Measurements from ENCODE around the gene MALL.
"Not testable (repeated sequence)": the region's sequence is repeated elsewhere in the genome, so short reads cannot be mapped to it uniquely, and the experiment has no call there.

Gene MALL

GRCh38 chr2:110126906-110127305, 11.3 kb upstream of the MALL start:
- Mint-ChIP-seq H3K27ac (no peak overlapping the region), H3K36me3 (ENCODE audit: low read depth) (no peaks in the 10 kb centered on the region), H3K4me3 (no peak overlapping the region), H3K9me3 (no peaks in the 10 kb centered on the region), H3K27me3 (ENCODE audit: low read depth) (no peaks in the 10 kb centered on the region), H3K4me1 (ENCODE audit: low read depth) (no peaks in the 10 kb centered on the region)

GRCh38 chr2:110126086-110126773, 10.6 kb upstream of the MALL start:
- Mint-ChIP-seq H3K9me3 (no peaks in the 10 kb centered on the region), H3K4me3 (no peak overlapping the region), H3K4me1 (ENCODE audit: low read depth) (no peaks in the 10 kb centered on the region), H3K27me3 (ENCODE audit: low read depth) (no peaks in the 10 kb centered on the region), H3K27ac (no peak overlapping the region), H3K36me3 (ENCODE audit: low read depth) (no peaks in the 10 kb centered on the region)

GRCh38 chr2:110124939-110125691, 9.5 kb upstream of the MALL start:
- peaks cover 4% of the 10 kb centered on the region for H3K27me3 Mint-ChIP-seq (ENCODE audit: low read depth)
- H3K4me1 Mint-ChIP-seq (ENCODE audit: low read depth), result peaks cover 3% of the 10 kb centered on the region
- no peaks in the 10 kb centered on the region for H3K9me3 Mint-ChIP-seq
- no peak overlapping the region for H3K4me3 Mint-ChIP-seq
- H3K36me3 Mint-ChIP-seq (ENCODE audit: low read depth), result no peaks in the 10 kb centered on the region
- no peak overlapping the region for H3K27ac Mint-ChIP-seq

GRCh38 chr2:110124038-110124825, 8.6 kb upstream of the MALL start:
- H3K27me3 Mint-ChIP-seq (ENCODE audit: low read depth), result peaks cover 4% of the 10 kb centered on the region
- H3K9me3 Mint-ChIP-seq, result no peaks in the 10 kb centered on the region
- no peaks in the 10 kb centered on the region for H3K36me3 Mint-ChIP-seq (ENCODE audit: low read depth)
- no peak overlapping the region for H3K4me3 Mint-ChIP-seq
- H3K4me1 Mint-ChIP-seq (ENCODE audit: low read depth), result peaks cover 4% of the 10 kb centered on the region
- no peak overlapping the region for H3K27ac Mint-ChIP-seq

- Mint-ChIP-seq H3K4me3 (no peak overlapping the region), H3K4me1 (ENCODE audit: low read depth) (peaks cover 4% of the 10 kb centered on the region), H3K27me3 (ENCODE audit: low read depth) (peaks cover 27% of the 10 kb centered on the region), H3K27ac (no peak overlapping the region), H3K36me3 (ENCODE audit: low read depth) (no peaks in the 10 kb centered on the region), H3K9me3 (no peaks in the 10 kb centered on the region)
These were observed 6.0 kb upstream of the MALL start for GRCh38 chr2:110121592-110121991.

- peaks cover 33% of the 10 kb centered on the region for H3K27me3 Mint-ChIP-seq (ENCODE audit: low read depth)
- H3K27ac Mint-ChIP-seq, result no peak overlapping the region
- no peak overlapping the region for H3K4me3 Mint-ChIP-seq
These were observed 5.4 kb upstream of the MALL start for GRCh38 chr2:110121052-110121334.

GRCh38 chr2:110120171-110121051, 4.8 kb upstream of the MALL start:
- Mint-ChIP-seq H3K27ac (no peak overlapping the region), H3K9me3 (no peaks in the 10 kb centered on the region), H3K4me1 (ENCODE audit: low read depth) (peaks cover 4% of the 10 kb centered on the region), H3K4me3 (no peak overlapping the region), H3K36me3 (ENCODE audit: low read depth) (no peaks in the 10 kb centered on the region), H3K27me3 (ENCODE audit: low read depth) (peaks cover 36% of the 10 kb centered on the region)

More at GRCh38 chr2:110121052-110121334, 5.4 kb upstream of the MALL start:
- no peaks in the 10 kb centered on the region for H3K9me3 Mint-ChIP-seq
- H3K36me3 Mint-ChIP-seq (ENCODE audit: low read depth), result no peaks in the 10 kb centered on the region
- peaks cover 4% of the 10 kb centered on the region for H3K4me1 Mint-ChIP-seq (ENCODE audit: low read depth)

GRCh38 chr2:110116033-110116710, 550 bp upstream of the MALL start:
- peaks cover 52% of the 10 kb centered on the region for H3K27me3 Mint-ChIP-seq (ENCODE audit: low read depth)
- no peak overlapping the region for H3K27ac Mint-ChIP-seq
- peaks cover 18% of the 10 kb centered on the region for H3K4me1 Mint-ChIP-seq (ENCODE audit: low read depth)
- no peak overlapping the region for H3K4me3 Mint-ChIP-seq
- H3K9me3 Mint-ChIP-seq, result no peaks in the 10 kb centered on the region
- peaks cover 2% of the 10 kb centered on the region for H3K36me3 Mint-ChIP-seq (ENCODE audit: low read depth)

- H3K9me3 Mint-ChIP-seq, result no peaks in the 10 kb centered on the region
- H3K4me3 Mint-ChIP-seq, result no peak overlapping the region
- no peak overlapping the region for H3K27ac Mint-ChIP-seq
- H3K27me3 Mint-ChIP-seq (ENCODE audit: low read depth), result peaks cover 54% of the 10 kb centered on the region
- peaks cover 5% of the 10 kb centered on the region for H3K36me3 Mint-ChIP-seq (ENCODE audit: low read depth)
- H3K4me1 Mint-ChIP-seq (ENCODE audit: low read depth), result peaks cover 19% of the 10 kb centered on the region
These were observed 779 bp downstream of the MALL start for GRCh38 chr2:110114831-110115255.

- H3K27ac Mint-ChIP-seq, result no peak overlapping the region
These were observed 1.5 kb downstream of the MALL start for GRCh38 chr2:110113961-110114591.

GRCh38 chr2:110108291-110108690, 7.3 kb downstream of the MALL start:
- H3K27me3 Mint-ChIP-seq (ENCODE audit: low read depth), result peaks cover 48% of the 10 kb centered on the region
- H3K36me3 Mint-ChIP-seq (ENCODE audit: low read depth); H3K27ac Mint-ChIP-seq; H3K9me3 Mint-ChIP-seq; H3K4me3 Mint-ChIP-seq: not testable (repeated sequence)
- H3K4me1 Mint-ChIP-seq (ENCODE audit: low read depth), result peaks cover 15% of the 10 kb centered on the region

More at GRCh38 chr2:110113961-110114591, 1.5 kb downstream of the MALL start:
- Mint-ChIP-seq H3K27me3 (ENCODE audit: low read depth) (peaks cover 58% of the 10 kb centered on the region), H3K36me3 (ENCODE audit: low read depth) (peaks cover 5% of the 10 kb centered on the region), H3K9me3 (no peaks in the 10 kb centered on the region), H3K4me1 (ENCODE audit: low read depth) (peaks cover 24% of the 10 kb centered on the region), H3K4me3 (no peak overlapping the region)

- H3K4me3 Mint-ChIP-seq, result no peak overlapping the region
- H3K27me3 Mint-ChIP-seq (ENCODE audit: low read depth), result peaks cover 44% of the 10 kb centered on the region
- peaks cover 2% of the 10 kb centered on the region for H3K36me3 Mint-ChIP-seq (ENCODE audit: low read depth)
- H3K9me3 Mint-ChIP-seq, result no peaks in the 10 kb centered on the region
- no peak overlapping the region for H3K27ac Mint-ChIP-seq
- peaks cover 14% of the 10 kb centered on the region for H3K4me1 Mint-ChIP-seq (ENCODE audit: low read depth)
These were observed 8.2 kb downstream of the MALL start for GRCh38 chr2:110107092-110108079.
